ENCODE results near the gene P2RY2. TPM values are rescaled to one million over a fixed set of nuclear protein-coding genes. Genes with fewer than 3 reads are reported as not detected.
A peak's percentile ranks its signal among the peaks of the same experiment; 100 is the strongest.

The P2RY2 gene
- total and polyA plus RNA-seq, 5 donors from 2014 or later = not detected

- H3K27me3 Mint-ChIP-seq = peaks cover 34% of the 10 kb centered on the region
- H3K27ac Mint-ChIP-seq = no peak overlapping the region
- ATAC-seq (ENCODE audit: low read depth in 2 of 2) = no peak
- no peaks in the 10 kb centered on the region for H3K4me1 Mint-ChIP-seq
- H3K4me3 Mint-ChIP-seq = no peak overlapping the region
- peaks cover 0 to 4% (median 0%) of the 10 kb centered on the region in 7 donors for H3K9me3 Mint-ChIP-seq
- Histone ChIP-seq H3K9me3 (ENCODE audit: control insufficient read depth in 2 of 2, low read length in 2 of 2) (no peaks in the 10 kb centered on the region), H3K4me1 (ENCODE audit: control insufficient read depth, insufficient read depth, low read length, poor library complexity, severe bottlenecking) (no peaks in the 10 kb centered on the region), H3K4me3 (ENCODE audit: low read depth, low read length) (no peak overlapping the region), H3K27me3 (ENCODE audit: control insufficient read depth, insufficient read depth, low read length) (no peaks in the 10 kb centered on the region), H3K36me3 (ENCODE audit: control insufficient read depth, insufficient read depth, low read length) (no peaks in the 10 kb centered on the region), H3K27ac (ENCODE audit: insufficient read depth, low read length, poor library complexity, severe bottlenecking) (no peak overlapping the region)
- H3K36me3 Mint-ChIP-seq = no peaks in the 10 kb centered on the region
- no peak for DNase-seq
Measured at GRCh38 chr11:73210916-73211667, 7.0 kb upstream of the P2RY2 start.

GRCh38 chr11:73213196-73214143 is 4.6 kb upstream of the P2RY2 start:
- peaks cover 0 to 3% (median 0%) of the 10 kb centered on the region in 4 donors for H3K4me1 Mint-ChIP-seq
- H3K36me3 Mint-ChIP-seq = no peaks in the 10 kb centered on the region
- no peaks in the 10 kb centered on the region for H3K9me3 Mint-ChIP-seq
- no peak for DNase-seq
- no peak overlapping the region for H3K4me3 ChIP-seq (ENCODE audit: low read depth, low read length)
- no peak overlapping the region for H3K27ac Mint-ChIP-seq
- ATAC-seq (ENCODE audit: low read depth in 2 of 2) = no peak
- H3K27me3 Mint-ChIP-seq = peaks cover 40% of the 10 kb centered on the region
- H3K27ac ChIP-seq (ENCODE audit: insufficient read depth, low read length, poor library complexity, severe bottlenecking) = no peak overlapping the region
- H3K9me3 ChIP-seq (ENCODE audit: control insufficient read depth in 2 of 2, low read length in 2 of 2) = no peaks in the 10 kb centered on the region
- H3K4me1 ChIP-seq (ENCODE audit: control insufficient read depth, insufficient read depth, low read length, poor library complexity, severe bottlenecking) = peaks cover 6% of the 10 kb centered on the region
- no peak overlapping the region for H3K4me3 Mint-ChIP-seq
- H3K36me3 ChIP-seq (ENCODE audit: control insufficient read depth, insufficient read depth, low read length) = no peaks in the 10 kb centered on the region
- no peaks in the 10 kb centered on the region for H3K27me3 ChIP-seq (ENCODE audit: control insufficient read depth, insufficient read depth, low read length)

GRCh38 chr11:73215191-73216134 is 2.6 kb upstream of the P2RY2 start:
- no peaks in the 10 kb centered on the region for H3K27me3 ChIP-seq (ENCODE audit: control insufficient read depth, insufficient read depth, low read length)
- no peaks in the 10 kb centered on the region for H3K9me3 Mint-ChIP-seq
- ATAC-seq (ENCODE audit: low read depth in 2 of 2) (no peak), DNase-seq (no peak)
- H3K27me3 Mint-ChIP-seq = peaks cover 55% of the 10 kb centered on the region
- H3K27ac Mint-ChIP-seq = no peak overlapping the region
- no peak overlapping the region for H3K27ac ChIP-seq (ENCODE audit: insufficient read depth, low read length, poor library complexity, severe bottlenecking)
- no peaks in the 10 kb centered on the region for H3K9me3 ChIP-seq (ENCODE audit: control insufficient read depth in 2 of 2, low read length in 2 of 2)
- H3K4me1 Mint-ChIP-seq = peaks cover 0 to 5% (median 0%) of the 10 kb centered on the region in 4 donors
- H3K4me3 ChIP-seq (ENCODE audit: low read depth, low read length) = no peak overlapping the region
- no peaks in the 10 kb centered on the region for H3K36me3 Mint-ChIP-seq
- H3K4me3 Mint-ChIP-seq = peak overlapping the region in 1 of 4 donors; percentile 61
- H3K36me3 ChIP-seq (ENCODE audit: control insufficient read depth, insufficient read depth, low read length) = no peaks in the 10 kb centered on the region
- H3K4me1 ChIP-seq (ENCODE audit: control insufficient read depth, insufficient read depth, low read length, poor library complexity, severe bottlenecking) = peaks cover 6% of the 10 kb centered on the region

- ATAC-seq (ENCODE audit: low read depth in 2 of 2) = no peak
- H3K27ac ChIP-seq (ENCODE audit: insufficient read depth, low read length, poor library complexity, severe bottlenecking) = no peak overlapping the region
- H3K4me1 ChIP-seq (ENCODE audit: control insufficient read depth, insufficient read depth, low read length, poor library complexity, severe bottlenecking) = peaks cover 6% of the 10 kb centered on the region
- Mint-ChIP-seq H3K4me1 (peaks cover 0 to 5% (median 0%) of the 10 kb centered on the region in 4 donors), H3K27me3 (peaks cover 55% of the 10 kb centered on the region), H3K36me3 (no peaks in the 10 kb centered on the region), H3K4me3 (no peak overlapping the region), H3K27ac (no peak overlapping the region), H3K9me3 (no peaks in the 10 kb centered on the region)
- H3K9me3 ChIP-seq (ENCODE audit: control insufficient read depth in 2 of 2, low read length in 2 of 2) = no peaks in the 10 kb centered on the region
- no peaks in the 10 kb centered on the region for H3K36me3 ChIP-seq (ENCODE audit: control insufficient read depth, insufficient read depth, low read length)
- DNase-seq = no peak
- H3K27me3 ChIP-seq (ENCODE audit: control insufficient read depth, insufficient read depth, low read length) = no peaks in the 10 kb centered on the region
- no peak overlapping the region for H3K4me3 ChIP-seq (ENCODE audit: low read depth, low read length)
Measured at GRCh38 chr11:73216465-73216864, 1.6 kb upstream of the P2RY2 start.

GRCh38 chr11:73217131-73217809 is 811 bp upstream of the P2RY2 start:
- no peak overlapping the region for H3K27ac ChIP-seq (ENCODE audit: insufficient read depth, low read length, poor library complexity, severe bottlenecking)
- Mint-ChIP-seq H3K36me3 (no peaks in the 10 kb centered on the region), H3K4me1 (peaks cover 0 to 5% (median 0%) of the 10 kb centered on the region in 4 donors), H3K4me3 (peak overlapping the region in 2 of 4 donors; percentile 27 to 47), H3K27me3 (peaks cover 55% of the 10 kb centered on the region), H3K9me3 (no peaks in the 10 kb centered on the region), H3K27ac (no peak overlapping the region)
- ATAC-seq (ENCODE audit: low read depth in 2 of 2) (no peak), DNase-seq (no peak)
- H3K27me3 ChIP-seq (ENCODE audit: control insufficient read depth, insufficient read depth, low read length) = no peaks in the 10 kb centered on the region
- no peaks in the 10 kb centered on the region for H3K9me3 ChIP-seq (ENCODE audit: control insufficient read depth in 2 of 2, low read length in 2 of 2)
- peaks cover 6% of the 10 kb centered on the region for H3K4me1 ChIP-seq (ENCODE audit: control insufficient read depth, insufficient read depth, low read length, poor library complexity, severe bottlenecking)
- H3K4me3 ChIP-seq (ENCODE audit: low read depth, low read length) = no peak overlapping the region
- no peaks in the 10 kb centered on the region for H3K36me3 ChIP-seq (ENCODE audit: control insufficient read depth, insufficient read depth, low read length)

- Histone ChIP-seq H3K27me3 (ENCODE audit: control insufficient read depth, insufficient read depth, low read length) (no peaks in the 10 kb centered on the region), H3K36me3 (ENCODE audit: control insufficient read depth, insufficient read depth, low read length) (no peaks in the 10 kb centered on the region), H3K4me1 (ENCODE audit: control insufficient read depth, insufficient read depth, low read length, poor library complexity, severe bottlenecking) (peaks cover 6% of the 10 kb centered on the region), H3K9me3 (ENCODE audit: control insufficient read depth in 2 of 2, low read length in 2 of 2) (no peaks in the 10 kb centered on the region), H3K4me3 (ENCODE audit: low read depth, low read length) (no peak overlapping the region), H3K27ac (ENCODE audit: insufficient read depth, low read length, poor library complexity, severe bottlenecking) (no peak overlapping the region)
- H3K4me1 Mint-ChIP-seq = peaks cover 0 to 5% (median 0%) of the 10 kb centered on the region in 4 donors
- no peak for DNase-seq
- no peak overlapping the region for H3K4me3 Mint-ChIP-seq
- no peaks in the 10 kb centered on the region for H3K9me3 Mint-ChIP-seq
- H3K27me3 Mint-ChIP-seq = peaks cover 51% of the 10 kb centered on the region
- H3K27ac Mint-ChIP-seq = no peak overlapping the region
- no peaks in the 10 kb centered on the region for H3K36me3 Mint-ChIP-seq
- ATAC-seq (ENCODE audit: low read depth in 2 of 2) = no peak
Measured at GRCh38 chr11:73217810-73218105, 323 bp upstream of the P2RY2 start.

- H3K27ac Mint-ChIP-seq = no peak overlapping the region
- H3K27me3 ChIP-seq (ENCODE audit: control insufficient read depth, insufficient read depth, low read length) = no peaks in the 10 kb centered on the region
- ATAC-seq (ENCODE audit: low read depth in 2 of 2) = no peak
- H3K4me3 Mint-ChIP-seq = peak overlapping the region in 1 of 4 donors; percentile 27
- peaks cover 45% of the 10 kb centered on the region for H3K27me3 Mint-ChIP-seq
- H3K4me3 ChIP-seq (ENCODE audit: low read depth, low read length) = no peak overlapping the region
- peaks cover 0 to 5% (median 0%) of the 10 kb centered on the region in 4 donors for H3K4me1 Mint-ChIP-seq
- H3K27ac ChIP-seq (ENCODE audit: insufficient read depth, low read length, poor library complexity, severe bottlenecking) = no peak overlapping the region
- no peak for DNase-seq
- no peaks in the 10 kb centered on the region for H3K9me3 ChIP-seq (ENCODE audit: control insufficient read depth in 2 of 2, low read length in 2 of 2)
- no peaks in the 10 kb centered on the region for H3K9me3 Mint-ChIP-seq
- no peaks in the 10 kb centered on the region for H3K36me3 ChIP-seq (ENCODE audit: control insufficient read depth, insufficient read depth, low read length)
- no peaks in the 10 kb centered on the region for H3K36me3 Mint-ChIP-seq
- peaks cover 6% of the 10 kb centered on the region for H3K4me1 ChIP-seq (ENCODE audit: control insufficient read depth, insufficient read depth, low read length, poor library complexity, severe bottlenecking)
Measured at GRCh38 chr11:73218830-73219215, 742 bp downstream of the P2RY2 start.

All from CD4-positive, CD25-positive, alpha-beta regulatory T cell (primary cell).